Adrenal gland (tissue), 12 donors: ENCODE measurements around the gene ST3GAL4. TPM values are rescaled to one million over a fixed set of nuclear protein-coding genes. Genes with fewer than 3 reads are reported as not detected.
A peak's percentile ranks its signal among the peaks of the same experiment; 100 is the strongest.

ENCODE experiments used
- DNase-seq, 7 donors: peaks; one replicate each; pipeline ENCODE4 v3.0.0-alpha.2; 2019 to 2020
- H3K27ac ChIP-seq, 5 donors: fragments of 200-600 bp; sonication (generic) in 4 of 5; 1 replicate in 3 of 5; 2 replicates in 2 of 5; pipeline versions ENCODE4 v1.5.1 to v1.8.0; 2016 to 2020; ENCODE audit warnings: mild to moderate bottlenecking in 1 of 5
- H3K27me3 ChIP-seq: fragments of 200-600 bp; 2 replicates; pipeline ENCODE4 v1.8.0; 2021
- H3K36me3 ChIP-seq, 2 donors: fragments of 200-600 bp; replicated peaks in 1 of 2; 1 replicate in 1 of 2; 2 replicates in 1 of 2; pipeline versions ENCODE4 v1.5.1 to v1.8.0; 2018 to 2022
- H3K4me1 ChIP-seq, 2 donors: fragments of 200-600 bp; replicated peaks in 1 of 2; 1 replicate in 1 of 2; 2 replicates in 1 of 2; pipeline versions ENCODE4 v1.5.1 to v1.8.0; 2018 to 2021
- H3K4me3 ChIP-seq, 4 donors: fragments of 200-600 bp; sonication (generic) in 3 of 4; one replicate each; pipeline ENCODE4 v1.5.1; 2016 to 2018
- H3K9me3 ChIP-seq, 3 donors: fragments of 200-600 bp; sonication (generic) in 1 of 3; replicated peaks in 1 of 3; 1 replicate in 2 of 3; 2 replicates in 1 of 3; pipeline versions ENCODE4 v1.5.1 to v1.8.0; 2016 to 2021
- CTCF ChIP-seq, 6 experiments: fragments of 450-650 bp in 4 of 6; fragments of 200-600 bp in 2 of 6; sonication (generic) in 1 of 6; IDR thresholded peaks; 1 replicate in 5 of 6; 2 replicates in 1 of 6; pipeline versions ENCODE4 v1.5.1 to v1.8.0; 2016 to 2021; ENCODE audit warnings: antibody characterized with exemption in 6 of 6, mild to moderate bottlenecking in 2 of 6, moderate library complexity in 1 of 6
- POLR2A ChIP-seq, 2 donors: fragments of 450-650 bp; IDR thresholded peaks; one replicate each; pipeline ENCODE4 v1.6.1; 2017; ENCODE audit warnings: antibody characterized with exemption in 2 of 2, mild to moderate bottlenecking in 2 of 2, moderate library complexity in 1 of 2
- WGBS, 4 donors: extraction: QIAGEN DNeasy Blood & Tissue Kit in 2 of 4; methylation state at CpG; one replicate each; pipeline versions ENCODE4 v1.1.5 to v1.1.7; 2013 to 2017; 5-methylcytosine and 5-hydroxymethylcytosine counted together
- intact Hi-C, 2 donors: fragments of 100-400 bp; cut with DNase I; formaldehyde crosslinking; loops; one replicate each; pipeline versions ENCODE4 v1.14.1 to v1.15.0; 2022 to 2023
- polyA plus RNA-seq, 3 donors: library from polyadenylated mRNA; stranded (reverse); fragments of 200-250 nt in 2 of 3; fragments of 350-450 nt in 1 of 3; fragmentation: Illumina TruSeq in 1 of 3; extraction: RNeasy Lipid Tissue Mini Kit (QIAGEN cat#74804) in 1 of 3; gene quantifications; one replicate each; pipeline ENCODE4 v1.2.3, GENCODE V29; 2013 to 2014
- total RNA-seq, 9 donors: library from RNA; depleted of rRNA in 4 of 9; stranded (reverse); fragments of >200 nt in 4 of 9; fragments of 120-200 nt in 1 of 9; fragmentation: NEBNext Ultra II Directional in 1 of 9; extraction: Animal tissue kit (Norgen Biotek cat#: 25700) in 1 of 9; gene quantifications; one replicate each; pipeline versions ENCODE4 v1.1.0 to v1.2.4, GENCODE V29; 2013 to 2023
- donor health status: healthy with polysubstance abuse.
- donor health status: Bipolar disorder and iron deficiency.
- donor health status: DM: yes; HTN: yes; CAD: no.
- donor health status: DM: no; HTN: no; CAD: no.
- donor health status: DM: no; HTN: no; CAD: no.
- donor health status: DM: yes; HTN: yes; CAD: no.

Gene ST3GAL4
- total and polyA plus RNA-seq, 12 donors, result 119 to 359 (median 163) TPM

- Histone ChIP-seq H3K36me3 (peaks cover 0 to 62% of the 10 kb centered on the region in 2 donors), H3K4me1 (peaks cover 5 to 22% of the 10 kb centered on the region in 2 donors), H3K27me3 (no peaks in the 10 kb centered on the region), H3K4me3 (no peak overlapping the region), H3K27ac (peak overlapping the region in 2 of 5 donors; percentile 35 to 73), H3K9me3 (no peaks in the 10 kb centered on the region)
- WGBS, 4 donors, result 66 to 74% (median 70%) methylated on average over 4 to 6 of the region's 6 CpGs
- no peak for DNase-seq
- TF ChIP-seq CTCF (IDR thresholded peaks at IDR 0.05), result no peak
- TF ChIP-seq POLR2A (IDR thresholded peaks at IDR 0.05), result no peak
- intact Hi-C loops, result no loop called here
Measured at GRCh38 chr11:126410649-126411048, 55.2 kb downstream of the ST3GAL4 start.

GRCh38 chr11:126411971-126412381 is 56.5 kb downstream of the ST3GAL4 start:
- no peaks in the 10 kb centered on the region for H3K27me3 ChIP-seq
- DNase-seq, result no peak
- peaks cover 13 to 34% of the 10 kb centered on the region in 2 donors for H3K4me1 ChIP-seq
- H3K27ac ChIP-seq, result peak overlapping the region in 1 of 5 donors; percentile 73
- 70 to 82% (median 78%) methylated on average over 6 of the region's 6 CpGs for WGBS, 4 donors
- peaks cover 0 to 57% of the 10 kb centered on the region in 2 donors for H3K36me3 ChIP-seq
- intact Hi-C loops, result no loop called here
- TF ChIP-seq CTCF (IDR thresholded peaks at IDR 0.05), result no peak
- TF ChIP-seq POLR2A (IDR thresholded peaks at IDR 0.05), result no peak
- no peaks in the 10 kb centered on the region for H3K9me3 ChIP-seq
- no peak overlapping the region for H3K4me3 ChIP-seq

GRCh38 chr11:126413426-126413825 is 57.9 kb downstream of the ST3GAL4 start:
- no peak overlapping the region for H3K4me3 ChIP-seq
- DNase-seq, result no peak
- intact Hi-C loops, result no loop called here
- no peaks in the 10 kb centered on the region for H3K27me3 ChIP-seq
- H3K36me3 ChIP-seq, result peaks cover 0 to 44% of the 10 kb centered on the region in 2 donors
- H3K27ac ChIP-seq, result peak overlapping the region in 3 of 5 donors; percentile 82 to 92 (median 91)
- peaks cover 16 to 37% of the 10 kb centered on the region in 2 donors for H3K4me1 ChIP-seq
- no peaks in the 10 kb centered on the region for H3K9me3 ChIP-seq
- TF ChIP-seq CTCF (IDR thresholded peaks at IDR 0.05), result no peak
- TF ChIP-seq POLR2A (IDR thresholded peaks at IDR 0.05), result no peak
- WGBS, 4 donors, result 90 to 98% (median 94%) methylated on average over 6 to 11 of the region's 11 CpGs

- Histone ChIP-seq H3K36me3 (peaks cover 0 to 39% of the 10 kb centered on the region in 2 donors), H3K27me3 (no peaks in the 10 kb centered on the region), H3K9me3 (no peaks in the 10 kb centered on the region), H3K4me3 (no peak overlapping the region), H3K27ac (peak overlapping the region in 4 of 5 donors; percentile 24 to 92 (median 86)), H3K4me1 (peaks cover 16 to 41% of the 10 kb centered on the region in 2 donors)
- no peak for DNase-seq
- 85 to 87% (median 85%) methylated on average over 9 of the region's 9 CpGs; no CpG with 5 or more reads in 1 of the 4 donors for WGBS, 4 donors
- TF ChIP-seq CTCF (IDR thresholded peaks at IDR 0.05) (no peak), POLR2A (IDR thresholded peaks at IDR 0.05) (no peak)
- intact Hi-C loops, result no loop called here
Measured at GRCh38 chr11:126413843-126414405, 58.4 kb downstream of the ST3GAL4 start.
